Fibroblast of mammary gland (primary cell): ENCODE results near the gene AMN.

Source experiments
- DNase-seq: peaks from one replicate; pipeline ENCODE4 v3.0.0-alpha.2; 2010; ENCODE audit warnings: low read depth
- H3K4me3 ChIP-seq: 2 replicates; pipeline ENCODE4 v1.5.1; 2011; ENCODE audit warnings: low read depth, mild to moderate bottlenecking, low read length, moderate library complexity; ENCODE audit not compliant: control insufficient read depth
- TF ChIP-seq, protein P1 (sequence below): conservative IDR thresholded peaks from 2 replicates; pipeline ENCODE4 v1.5.1; 2011; ENCODE audit warnings: low read depth, low read length, inconsistent platforms; ENCODE audit not compliant: control insufficient read depth, insufficient read depth

AMN gene

GRCh38 chr14:102898776-102899515 is 23.5 kb upstream of the AMN start:
- TF ChIP-seq, protein P1, sequence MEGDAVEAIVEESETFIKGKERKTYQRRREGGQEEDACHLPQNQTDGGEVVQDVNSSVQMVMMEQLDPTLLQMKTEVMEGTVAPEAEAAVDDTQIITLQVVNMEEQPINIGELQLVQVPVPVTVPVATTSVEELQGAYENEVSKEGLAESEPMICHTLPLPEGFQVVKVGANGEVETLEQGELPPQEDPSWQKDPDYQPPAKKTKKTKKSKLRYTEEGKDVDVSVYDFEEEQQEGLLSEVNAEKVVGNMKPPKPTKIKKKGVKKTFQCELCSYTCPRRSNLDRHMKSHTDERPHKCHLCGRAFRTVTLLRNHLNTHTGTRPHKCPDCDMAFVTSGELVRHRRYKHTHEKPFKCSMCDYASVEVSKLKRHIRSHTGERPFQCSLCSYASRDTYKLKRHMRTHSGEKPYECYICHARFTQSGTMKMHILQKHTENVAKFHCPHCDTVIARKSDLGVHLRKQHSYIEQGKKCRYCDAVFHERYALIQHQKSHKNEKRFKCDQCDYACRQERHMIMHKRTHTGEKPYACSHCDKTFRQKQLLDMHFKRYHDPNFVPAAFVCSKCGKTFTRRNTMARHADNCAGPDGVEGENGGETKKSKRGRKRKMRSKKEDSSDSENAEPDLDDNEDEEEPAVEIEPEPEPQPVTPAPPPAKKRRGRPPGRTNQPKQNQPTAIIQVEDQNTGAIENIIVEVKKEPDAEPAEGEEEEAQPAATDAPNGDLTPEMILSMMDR = no peak
- no peak overlapping the region for H3K4me3 ChIP-seq
- no peak for DNase-seq

GRCh38 chr14:102899516-102899900 is 23.0 kb upstream of the AMN start:
- no peak overlapping the region for H3K4me3 ChIP-seq
- no peak for DNase-seq
- TF ChIP-seq, protein P1 = no peak

- no peak for DNase-seq
- TF ChIP-seq, protein P1 = no peak
- H3K4me3 ChIP-seq = no peak overlapping the region
Measured at GRCh38 chr14:102900631-102901571, 21.6 kb upstream of the AMN start.

- no peak overlapping the region for H3K4me3 ChIP-seq
- no peak for DNase-seq
- TF ChIP-seq, protein P1 = no peak
Measured at GRCh38 chr14:102901633-102902032, 20.8 kb upstream of the AMN start.

DNA sequence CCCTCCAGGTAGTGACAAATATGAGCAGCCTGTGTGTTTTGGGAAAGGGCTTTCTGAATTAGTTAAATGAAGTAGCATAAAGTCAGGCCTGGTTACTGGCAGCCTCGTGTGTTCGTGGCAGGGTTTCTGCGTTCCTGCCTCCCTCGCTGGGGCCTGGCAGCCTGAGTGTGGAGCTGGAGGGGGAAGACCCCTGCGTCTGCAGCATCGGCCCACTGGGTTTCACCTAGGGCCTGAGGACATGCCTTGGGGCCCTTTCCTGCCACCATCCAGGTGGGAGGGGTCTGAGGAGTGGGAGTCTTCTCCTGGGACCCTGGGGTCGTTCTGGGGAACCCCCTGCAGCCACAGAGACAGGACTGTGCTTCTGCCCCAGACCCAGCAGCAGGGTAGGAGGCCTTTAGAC is 20.4 kb upstream of the AMN start:
- TF ChIP-seq, protein P1 = no peak
- no peak for DNase-seq

DNA sequence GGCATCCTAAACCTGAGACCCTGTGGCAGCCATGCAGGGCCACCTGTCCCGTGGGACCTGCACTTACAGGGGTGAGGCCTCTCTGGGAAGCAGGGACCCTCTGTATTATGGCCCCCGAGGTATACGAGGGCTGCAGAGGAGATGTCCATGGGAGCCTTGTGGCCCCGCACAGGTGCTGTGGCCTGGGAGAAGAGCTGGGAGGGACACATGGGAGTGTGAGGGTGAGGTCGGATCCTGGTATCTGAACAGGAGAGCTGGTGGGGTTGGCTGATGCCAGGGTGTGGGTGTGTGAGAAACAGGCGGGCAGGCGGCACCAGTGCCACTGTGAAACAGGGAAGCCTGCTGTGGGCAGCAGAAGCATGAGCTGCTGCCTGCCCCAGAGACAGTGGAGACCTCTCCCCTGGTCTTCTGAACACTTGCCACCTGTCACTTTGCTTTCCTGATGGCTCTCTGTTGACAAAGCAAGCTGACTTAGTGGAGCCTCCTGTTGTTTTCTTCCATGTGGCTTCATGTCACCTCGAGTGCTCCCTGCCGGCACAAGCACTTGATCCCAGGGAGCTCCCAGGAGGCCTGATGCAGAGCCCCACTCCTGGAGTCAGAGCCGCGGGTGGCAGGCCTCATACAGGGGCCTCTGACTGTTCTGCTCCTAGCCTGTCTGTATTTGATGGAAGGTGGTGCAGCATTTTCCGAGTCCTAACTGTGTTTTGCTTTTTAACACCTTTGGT is 19.8 kb upstream of the AMN start:
- DNase-seq = no peak
- TF ChIP-seq, protein P1 = no peak
- no peak overlapping the region for H3K4me3 ChIP-seq

More for the DNA sequence above, 20.4 kb upstream of the AMN start:
- H3K4me3 ChIP-seq = no peak overlapping the region
